DOHH2 (cell line): ENCODE data around the gene GATM.

Experiments used
- EZH2phosphoT487 ChIP-seq: fragments of 200-600 bp; sonication (generic); IDR thresholded peaks from 2 replicates; pipeline ENCODE4 v1.6.1; 2017; ENCODE audit warnings: borderline replicate concordance, mild to moderate bottlenecking, antibody characterized with exemption, low read length, moderate library complexity, mixed read lengths
- TF ChIP-seq, protein P1 (sequence below): fragments of 200-600 bp; sonication (generic); IDR thresholded peaks from one replicate; pipeline ENCODE4 v1.5.1; 2014; ENCODE audit warnings: antibody characterized with exemption, mild to moderate bottlenecking, low read depth, low read length; ENCODE audit not compliant: poor library complexity, severe bottlenecking

DNA sequence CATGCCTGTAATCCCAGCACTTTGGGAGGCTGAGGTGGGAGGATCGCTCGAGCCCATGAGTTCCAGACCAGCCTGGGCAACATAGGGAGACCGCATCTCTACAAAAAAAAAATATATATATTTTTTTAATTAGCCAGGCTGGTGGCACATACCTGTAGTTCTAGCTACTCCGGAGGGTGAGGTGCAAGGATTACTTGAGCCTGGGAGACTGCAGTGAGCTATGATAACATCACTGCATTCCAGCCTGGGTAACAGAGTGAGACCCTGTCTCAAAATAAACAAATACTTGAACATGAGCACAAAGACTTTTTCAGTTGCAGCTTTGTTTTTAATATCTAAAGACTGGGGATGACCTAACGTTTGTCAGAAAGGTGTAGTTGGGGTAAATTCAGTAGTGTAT, 31.3 kb upstream of the GATM start:
- TF ChIP-seq, protein P1, sequence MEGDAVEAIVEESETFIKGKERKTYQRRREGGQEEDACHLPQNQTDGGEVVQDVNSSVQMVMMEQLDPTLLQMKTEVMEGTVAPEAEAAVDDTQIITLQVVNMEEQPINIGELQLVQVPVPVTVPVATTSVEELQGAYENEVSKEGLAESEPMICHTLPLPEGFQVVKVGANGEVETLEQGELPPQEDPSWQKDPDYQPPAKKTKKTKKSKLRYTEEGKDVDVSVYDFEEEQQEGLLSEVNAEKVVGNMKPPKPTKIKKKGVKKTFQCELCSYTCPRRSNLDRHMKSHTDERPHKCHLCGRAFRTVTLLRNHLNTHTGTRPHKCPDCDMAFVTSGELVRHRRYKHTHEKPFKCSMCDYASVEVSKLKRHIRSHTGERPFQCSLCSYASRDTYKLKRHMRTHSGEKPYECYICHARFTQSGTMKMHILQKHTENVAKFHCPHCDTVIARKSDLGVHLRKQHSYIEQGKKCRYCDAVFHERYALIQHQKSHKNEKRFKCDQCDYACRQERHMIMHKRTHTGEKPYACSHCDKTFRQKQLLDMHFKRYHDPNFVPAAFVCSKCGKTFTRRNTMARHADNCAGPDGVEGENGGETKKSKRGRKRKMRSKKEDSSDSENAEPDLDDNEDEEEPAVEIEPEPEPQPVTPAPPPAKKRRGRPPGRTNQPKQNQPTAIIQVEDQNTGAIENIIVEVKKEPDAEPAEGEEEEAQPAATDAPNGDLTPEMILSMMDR = no peak
- TF ChIP-seq EZH2phosphoT487 = no peak
